SU-DHL-6 (cell line): ENCODE measurements around the gene FURIN.

Experiments
- H2AFZ ChIP-seq: fragments of 200-600 bp; sonication (generic); 2 replicates; pipeline ENCODE4 v1.6.1; 2014; ENCODE audit warnings: low read depth, mild to moderate bottlenecking, moderate library complexity, mixed read lengths, antibody characterized with exemption, low read length; ENCODE audit not compliant: severe bottlenecking
- H3F3A ChIP-seq: fragments of 200-600 bp; shearing (Covaris generic); 2 replicates; pipeline ENCODE4 v1.6.0; 2016; ENCODE audit warnings: antibody characterized with exemption, mild to moderate bottlenecking; ENCODE audit not compliant: insufficient read depth
- H3K27ac ChIP-seq: fragments of 200-600 bp; sonication (generic); 2 replicates; pipeline ENCODE4 v1.5.1; 2016; ENCODE audit warnings: low read depth, mild to moderate bottlenecking, low read length, moderate library complexity, mixed read lengths
- H3K27me3 ChIP-seq: fragments of 200-600 bp; sonication (generic), shearing (Covaris generic); 2 replicates; pipeline ENCODE4 v1.6.0; 2014; ENCODE audit warnings: mild to moderate bottlenecking, low read length
- H3K36me3 ChIP-seq: fragments of 200-600 bp; sonication (generic); 2 replicates; pipeline ENCODE4 v1.6.1; 2014; ENCODE audit warnings: mild to moderate bottlenecking, low read length, mixed read lengths
- H3K4me2 ChIP-seq: fragments of 300-600, 200-600 bp; shearing (Covaris generic), sonication (generic); 2 replicates; pipeline ENCODE4 v1.6.0; 2014; ENCODE audit warnings: low read length, low read depth, mild to moderate bottlenecking; ENCODE audit not compliant: poor library complexity, severe bottlenecking
- H3K4me3 ChIP-seq: fragments of 200-600 bp; sonication (generic); 2 replicates; pipeline ENCODE4 v1.5.1; 2014; ENCODE audit warnings: antibody characterized with exemption, low read length, mild to moderate bottlenecking, mixed read lengths; ENCODE audit not compliant: insufficient read depth, poor library complexity, severe bottlenecking
- H3K79me2 ChIP-seq: fragments of 200-600 bp; sonication (generic); 2 replicates; pipeline ENCODE4 v1.6.1; 2014; ENCODE audit warnings: mild to moderate bottlenecking, low read length, moderate library complexity; ENCODE audit not compliant: insufficient read depth
- H3K9ac ChIP-seq: fragments of 200-600 bp; sonication (generic); 2 replicates; pipeline ENCODE4 v1.7.0; 2014; ENCODE audit warnings: mild to moderate bottlenecking, low read length
- H3K9me2 ChIP-seq: fragments of 200-600 bp; sonication (generic); replicated peaks from 2 replicates; pipeline ENCODE4 v1.6.1; 2014; ENCODE audit warnings: low read length; ENCODE audit not compliant: insufficient read depth
- H3K9me3 ChIP-seq: fragments of 200-600 bp; sonication (generic); 2 replicates; pipeline ENCODE4 v1.6.1; 2014; ENCODE audit warnings: low read length, mixed read lengths; ENCODE audit not compliant: insufficient read depth
- H4K20me1 ChIP-seq: fragments of 200-600 bp; sonication (generic); 2 replicates; pipeline ENCODE4 v1.6.1; 2014; ENCODE audit warnings: low read depth, mild to moderate bottlenecking, antibody characterized with exemption, low read length, moderate library complexity, mixed read lengths
- EZH2phosphoT487 ChIP-seq: fragments of 200-600 bp; sonication (generic), shearing (Covaris generic); conservative IDR thresholded peaks from 2 replicates; pipeline ENCODE4 v1.6.1; 2018; ENCODE audit warnings: mild to moderate bottlenecking, antibody characterized with exemption, low read length, moderate library complexity, mixed read lengths
- TF ChIP-seq, protein P1 (sequence below): fragments of 200-600 bp; sonication (generic); IDR thresholded peaks from one replicate; pipeline ENCODE4 v1.5.1; 2017; ENCODE audit warnings: antibody characterized with exemption, mild to moderate bottlenecking, low read length, moderate library complexity; ENCODE audit not compliant: insufficient read depth, poor library complexity, severe bottlenecking

The FURIN gene

DNA sequence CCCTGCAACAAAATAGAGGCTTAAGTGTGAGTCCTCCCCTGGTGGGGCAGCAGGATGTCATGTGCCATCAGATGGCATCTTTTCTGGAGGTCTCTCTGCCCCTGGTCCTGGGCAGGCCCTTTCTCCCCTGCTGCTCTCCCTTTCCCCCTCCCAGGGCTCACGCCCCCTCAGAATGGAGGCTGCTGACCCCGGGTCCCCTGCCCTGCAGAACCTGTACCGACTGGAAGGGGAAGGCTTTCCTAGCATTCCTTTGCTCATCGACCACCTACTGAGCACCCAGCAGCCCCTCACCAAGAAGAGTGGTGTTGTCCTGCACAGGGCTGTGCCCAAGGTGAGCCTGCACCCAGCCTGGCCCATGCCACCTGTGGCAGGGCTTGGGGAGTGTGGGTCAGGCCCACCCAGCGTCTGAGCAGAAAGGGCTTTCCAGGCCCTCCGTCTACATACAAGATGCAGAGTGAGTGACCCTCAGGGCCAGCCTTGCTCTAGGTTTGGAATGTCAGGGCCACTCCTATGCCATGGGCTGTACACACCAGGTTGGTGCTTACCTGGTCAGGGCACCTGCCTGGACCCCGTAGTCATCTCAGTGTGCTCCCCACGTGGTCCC is 23.1 kb downstream of the FURIN start:
- H3F3A ChIP-seq: no peaks in the 10 kb centered on the region
- no peak overlapping the region for H3K4me3 ChIP-seq
- H3K36me3 ChIP-seq: no peaks in the 10 kb centered on the region
- no peak for TF ChIP-seq EZH2phosphoT487
- TF ChIP-seq, protein P1, sequence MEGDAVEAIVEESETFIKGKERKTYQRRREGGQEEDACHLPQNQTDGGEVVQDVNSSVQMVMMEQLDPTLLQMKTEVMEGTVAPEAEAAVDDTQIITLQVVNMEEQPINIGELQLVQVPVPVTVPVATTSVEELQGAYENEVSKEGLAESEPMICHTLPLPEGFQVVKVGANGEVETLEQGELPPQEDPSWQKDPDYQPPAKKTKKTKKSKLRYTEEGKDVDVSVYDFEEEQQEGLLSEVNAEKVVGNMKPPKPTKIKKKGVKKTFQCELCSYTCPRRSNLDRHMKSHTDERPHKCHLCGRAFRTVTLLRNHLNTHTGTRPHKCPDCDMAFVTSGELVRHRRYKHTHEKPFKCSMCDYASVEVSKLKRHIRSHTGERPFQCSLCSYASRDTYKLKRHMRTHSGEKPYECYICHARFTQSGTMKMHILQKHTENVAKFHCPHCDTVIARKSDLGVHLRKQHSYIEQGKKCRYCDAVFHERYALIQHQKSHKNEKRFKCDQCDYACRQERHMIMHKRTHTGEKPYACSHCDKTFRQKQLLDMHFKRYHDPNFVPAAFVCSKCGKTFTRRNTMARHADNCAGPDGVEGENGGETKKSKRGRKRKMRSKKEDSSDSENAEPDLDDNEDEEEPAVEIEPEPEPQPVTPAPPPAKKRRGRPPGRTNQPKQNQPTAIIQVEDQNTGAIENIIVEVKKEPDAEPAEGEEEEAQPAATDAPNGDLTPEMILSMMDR: no peak
- no peak overlapping the region for H2AFZ ChIP-seq
- no peak overlapping the region for H3K4me2 ChIP-seq
- H3K9me2 ChIP-seq: no peaks in the 10 kb centered on the region
- no peaks in the 10 kb centered on the region for H3K9me3 ChIP-seq
- no peak overlapping the region for H3K9ac ChIP-seq
- no peaks in the 10 kb centered on the region for H4K20me1 ChIP-seq
- no peak overlapping the region for H3K27ac ChIP-seq
- H3K79me2 ChIP-seq: no peaks in the 10 kb centered on the region
- H3K27me3 ChIP-seq: no peaks in the 10 kb centered on the region

DNA sequence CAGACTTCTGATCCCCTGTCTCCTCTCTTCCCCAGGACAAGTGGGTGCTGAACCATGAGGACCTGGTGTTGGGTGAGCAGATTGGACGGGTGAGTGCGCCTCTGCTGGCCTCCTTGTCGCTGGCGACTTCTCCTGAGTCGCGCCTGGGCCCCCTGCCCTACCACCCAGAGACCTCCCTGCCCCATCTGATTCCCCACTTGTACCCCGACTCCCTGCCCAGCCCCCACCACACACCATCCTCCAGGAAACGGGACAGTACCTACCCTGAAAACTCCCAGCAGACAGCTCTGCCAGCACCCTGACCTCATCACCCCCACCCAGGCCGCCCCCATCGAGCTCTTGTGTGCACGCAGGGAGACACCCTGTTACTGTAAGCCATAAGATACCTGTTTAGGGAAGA is 23.6 kb downstream of the FURIN start:
- no peaks in the 10 kb centered on the region for H3F3A ChIP-seq
- H3K27me3 ChIP-seq: no peaks in the 10 kb centered on the region
- TF ChIP-seq EZH2phosphoT487: no peak
- H2AFZ ChIP-seq: no peak overlapping the region
- no peak overlapping the region for H3K4me2 ChIP-seq
- no peaks in the 10 kb centered on the region for H3K9me2 ChIP-seq
- H4K20me1 ChIP-seq: no peaks in the 10 kb centered on the region
- H3K79me2 ChIP-seq: no peaks in the 10 kb centered on the region
- H3K36me3 ChIP-seq: no peaks in the 10 kb centered on the region
- no peaks in the 10 kb centered on the region for H3K9me3 ChIP-seq
- H3K9ac ChIP-seq: no peak overlapping the region
- no peak overlapping the region for H3K4me3 ChIP-seq
- H3K27ac ChIP-seq: no peak overlapping the region

DNA sequence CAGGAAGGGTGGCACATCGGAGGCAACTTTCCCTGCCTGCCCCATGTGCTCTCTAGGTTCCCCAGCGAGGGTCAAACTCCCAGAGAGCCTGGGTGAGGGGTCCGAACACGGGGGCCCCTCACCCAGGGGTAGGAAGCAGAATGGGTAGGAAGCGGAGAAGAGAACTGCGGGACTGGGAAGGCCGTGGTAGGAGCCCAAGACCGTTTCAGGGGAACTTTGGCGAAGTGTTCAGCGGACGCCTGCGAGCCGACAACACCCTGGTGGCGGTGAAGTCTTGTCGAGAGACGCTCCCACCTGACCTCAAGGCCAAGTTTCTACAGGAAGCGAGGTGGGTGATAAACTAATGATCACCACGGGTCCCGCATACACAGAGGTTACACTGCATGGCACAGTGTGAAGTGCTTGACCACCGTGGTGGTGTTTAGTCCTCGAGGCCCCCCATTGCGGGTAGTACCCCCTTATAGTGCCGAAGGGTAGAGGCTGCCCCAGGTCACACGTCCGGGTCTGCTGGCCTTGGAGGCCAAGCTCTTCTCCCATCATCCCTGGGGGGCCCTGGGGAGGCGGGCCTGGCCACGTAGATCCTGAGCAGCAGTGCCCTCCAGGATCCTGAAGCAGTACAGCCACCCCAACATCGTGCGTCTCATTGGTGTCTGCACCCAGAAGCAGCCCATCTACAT is 24.2 kb downstream of the FURIN start:
- no peak overlapping the region for H3K27ac ChIP-seq

More for the DNA sequence above, 24.2 kb downstream of the FURIN start:
- H3K36me3 ChIP-seq: no peaks in the 10 kb centered on the region
- TF ChIP-seq EZH2phosphoT487: no peak
- TF ChIP-seq, protein P1: no peak
- no peaks in the 10 kb centered on the region for H3K9me3 ChIP-seq
- no peak overlapping the region for H3K4me3 ChIP-seq
- H3K79me2 ChIP-seq: no peaks in the 10 kb centered on the region
- 0 out of 2 replicates have a peak, but pooled peaks cover 1% of the 10 kb centered on the region for H3K27me3 ChIP-seq
- no peak overlapping the region for H3K4me2 ChIP-seq
- no peaks in the 10 kb centered on the region for H4K20me1 ChIP-seq
- no peak overlapping the region for H2AFZ ChIP-seq
- H3K9ac ChIP-seq: no peak overlapping the region
- no peaks in the 10 kb centered on the region for H3K9me2 ChIP-seq
- no peaks in the 10 kb centered on the region for H3F3A ChIP-seq
